H1 (cell line): ENCODE measurements around the gene HEXIM2. TPM values are rescaled to one million over a fixed set of nuclear protein-coding genes. Genes with fewer than 3 reads are reported as not detected.

ENCODE experiments used
- CHD1 ChIP-seq: IDR thresholded peaks from 2 replicates; pipeline ENCODE4 v1.6.1; 2012; ENCODE audit warnings: low read depth, low read length, improper control_type of control experiment
- NANOG ChIP-seq: IDR thresholded peaks from 2 replicates; pipeline ENCODE4 v1.6.1; 2011; ENCODE audit warnings: low read length, low read depth, mild to moderate bottlenecking, inconsistent platforms; ENCODE audit not compliant: insufficient read depth, poor library complexity, severe bottlenecking
- RAD21 ChIP-seq, 2 experiments: IDR thresholded peaks in 1 of 2; conservative IDR thresholded peaks in 1 of 2; 2 replicates each; pipeline ENCODE4 v1.6.1; 2011; ENCODE audit warnings: low read depth in 2 of 2, low read length in 2 of 2, improper control_type of control experiment in 1 of 2, inconsistent platforms in 1 of 2, mild to moderate bottlenecking in 1 of 2, moderate library complexity in 1 of 2
- TBP ChIP-seq: IDR thresholded peaks from 2 replicates; pipeline ENCODE4 v1.6.1; 2011; ENCODE audit warnings: low read depth, low read length, improper control_type of control experiment
- ZNF274 ChIP-seq: IDR thresholded peaks from 2 replicates; pipeline ENCODE4 v1.7.0; 2012; ENCODE audit warnings: low read length, borderline replicate concordance; ENCODE audit errors: extremely low read depth
- polyA plus RNA-seq, 7 experiments: library from polyadenylated mRNA; depleted of rRNA in 3 of 7; stranded (reverse) in 5 of 7; unstranded in 2 of 7; fragments of >200 nt in 5 of 7; fragments of 200-250 nt in 2 of 7; gene quantifications; 1 replicate in 5 of 7; 2 replicates in 1 of 7; 4 replicates in 1 of 7; pipeline versions ENCODE4 v1.2.1 to v1.2.3, GENCODE V29; 2011 to 2013; ENCODE audit warnings: missing spikeins in 2 of 7, mixed read lengths in 2 of 7
- total RNA-seq: library from RNA; stranded (reverse); fragmentation: NEBNext Ultra II Directional; extraction: Animal tissue kit (Norgen Biotek cat#: 25700); gene quantifications from 2 replicates; pipeline ENCODE4 v1.2.1, GENCODE V29; 2021
- TF ChIP-seq, protein P1 (sequence below): IDR thresholded peaks from 2 replicates; pipeline ENCODE4 v1.6.1; 2012; ENCODE audit warnings: inconsistent platforms

The HEXIM2 gene
- total and polyA plus RNA-seq, 2 of the 8 experiments (the other 6 are each of a cell fraction or from before 2014, with no cell fraction given): 7.5 to 13.2 TPM

DNA sequence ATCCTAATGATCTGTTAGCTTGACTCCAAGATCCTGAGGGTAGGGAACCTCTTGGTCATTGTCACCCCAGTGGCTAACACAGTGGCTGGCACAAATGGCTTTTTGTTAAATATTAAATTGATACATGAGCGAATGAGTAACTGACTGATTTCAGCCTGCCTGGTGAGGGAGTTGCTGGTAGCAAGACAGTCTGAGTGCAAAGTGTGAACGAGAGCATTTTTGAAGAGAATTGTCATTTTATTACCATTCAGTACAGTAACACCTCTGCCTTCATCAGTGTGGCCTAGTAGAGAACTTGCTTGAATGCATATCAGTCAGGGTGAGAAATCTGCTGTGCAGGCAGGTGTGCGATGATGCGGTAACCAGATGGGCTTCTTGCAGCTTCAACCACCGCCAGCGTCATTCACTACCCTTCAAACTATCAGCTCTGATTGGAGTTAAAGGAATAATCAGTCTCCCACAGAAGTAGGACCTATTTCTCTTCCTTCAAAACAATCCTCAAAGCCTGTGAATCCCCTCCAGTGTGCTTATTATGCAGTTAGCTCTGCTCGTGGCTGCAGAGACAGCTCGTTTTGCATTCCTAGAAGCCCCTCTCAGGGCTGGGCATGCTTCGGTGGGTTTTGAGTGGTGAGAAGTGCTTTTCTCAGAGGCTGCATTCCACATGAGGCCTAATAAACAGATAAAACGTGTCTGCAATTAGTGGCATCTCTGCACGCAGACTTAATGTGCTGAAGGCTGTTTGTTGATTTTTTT lies 29.0 kb downstream of the HEXIM2 start (continued):
- TF ChIP-seq CHD1 (no peak), ZNF274 (no peak), RAD21 (IDR thresholded peaks at IDR 0.05 in 1 of 2, conservative IDR thresholded peaks at IDR 0.05 in 1 of 2; ENCODE audit: low read depth in 2 of 2, low read length in 2 of 2) (no peak), TBP (no peak), NANOG (no peak)
- TF ChIP-seq, protein P1, sequence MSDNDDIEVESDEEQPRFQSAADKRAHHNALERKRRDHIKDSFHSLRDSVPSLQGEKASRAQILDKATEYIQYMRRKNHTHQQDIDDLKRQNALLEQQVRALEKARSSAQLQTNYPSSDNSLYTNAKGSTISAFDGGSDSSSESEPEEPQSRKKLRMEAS: no peak
